ENCODE results near the gene ACCSL.

- no peak for TF ChIP-seq POLR2A (IDR thresholded peaks at IDR 0.05)
- TF ChIP-seq, protein P1, sequence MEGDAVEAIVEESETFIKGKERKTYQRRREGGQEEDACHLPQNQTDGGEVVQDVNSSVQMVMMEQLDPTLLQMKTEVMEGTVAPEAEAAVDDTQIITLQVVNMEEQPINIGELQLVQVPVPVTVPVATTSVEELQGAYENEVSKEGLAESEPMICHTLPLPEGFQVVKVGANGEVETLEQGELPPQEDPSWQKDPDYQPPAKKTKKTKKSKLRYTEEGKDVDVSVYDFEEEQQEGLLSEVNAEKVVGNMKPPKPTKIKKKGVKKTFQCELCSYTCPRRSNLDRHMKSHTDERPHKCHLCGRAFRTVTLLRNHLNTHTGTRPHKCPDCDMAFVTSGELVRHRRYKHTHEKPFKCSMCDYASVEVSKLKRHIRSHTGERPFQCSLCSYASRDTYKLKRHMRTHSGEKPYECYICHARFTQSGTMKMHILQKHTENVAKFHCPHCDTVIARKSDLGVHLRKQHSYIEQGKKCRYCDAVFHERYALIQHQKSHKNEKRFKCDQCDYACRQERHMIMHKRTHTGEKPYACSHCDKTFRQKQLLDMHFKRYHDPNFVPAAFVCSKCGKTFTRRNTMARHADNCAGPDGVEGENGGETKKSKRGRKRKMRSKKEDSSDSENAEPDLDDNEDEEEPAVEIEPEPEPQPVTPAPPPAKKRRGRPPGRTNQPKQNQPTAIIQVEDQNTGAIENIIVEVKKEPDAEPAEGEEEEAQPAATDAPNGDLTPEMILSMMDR (IDR thresholded peaks at IDR 0.05) = no peak
Measured at GRCh38 chr11:44017443-44018126, 30.2 kb upstream of the ACCSL start.

Data from adrenal gland (tissue), 5 donors.